PC-9 (cell line): ENCODE data around the gene SMG6.

Source experiments
- EZH2 ChIP-seq: fragments of 200-600 bp; sonication (generic); IDR thresholded peaks from 2 replicates; pipeline ENCODE4 v1.8.0; 2017; ENCODE audit warnings: antibody characterized with exemption, low read depth
- TF ChIP-seq, protein P1 (sequence below): fragments of 200-600 bp; sonication (generic); conservative IDR thresholded peaks from 2 replicates; pipeline ENCODE4 v1.6.1; 2017; ENCODE audit warnings: mixed run types, antibody characterized with exemption, mild to moderate bottlenecking, moderate library complexity

DNA sequence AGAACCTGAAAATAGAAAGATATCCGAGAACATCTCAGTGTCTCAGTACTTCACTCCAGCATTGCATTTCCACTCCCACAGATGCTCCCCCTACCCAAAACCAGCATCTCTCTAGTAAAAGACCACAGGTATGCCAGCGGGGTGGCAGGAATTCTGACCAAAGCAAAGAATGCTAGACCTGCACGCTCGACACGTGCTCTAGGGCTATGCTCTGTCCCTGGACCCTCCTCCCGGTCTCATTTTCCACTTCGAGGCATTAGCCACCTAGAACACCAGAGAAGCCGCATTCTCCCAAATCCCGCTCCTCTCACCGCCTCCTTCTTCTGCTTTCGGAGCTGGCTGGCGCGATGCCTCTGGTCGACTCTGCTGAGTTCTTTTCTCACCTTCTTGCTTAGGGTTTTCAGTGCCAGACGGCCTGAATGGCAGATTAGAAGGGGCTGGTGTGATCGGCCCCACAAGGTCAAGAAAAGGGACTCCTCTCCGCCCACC, 32.2 kb upstream of the SMG6 start:
- TF ChIP-seq, protein P1, sequence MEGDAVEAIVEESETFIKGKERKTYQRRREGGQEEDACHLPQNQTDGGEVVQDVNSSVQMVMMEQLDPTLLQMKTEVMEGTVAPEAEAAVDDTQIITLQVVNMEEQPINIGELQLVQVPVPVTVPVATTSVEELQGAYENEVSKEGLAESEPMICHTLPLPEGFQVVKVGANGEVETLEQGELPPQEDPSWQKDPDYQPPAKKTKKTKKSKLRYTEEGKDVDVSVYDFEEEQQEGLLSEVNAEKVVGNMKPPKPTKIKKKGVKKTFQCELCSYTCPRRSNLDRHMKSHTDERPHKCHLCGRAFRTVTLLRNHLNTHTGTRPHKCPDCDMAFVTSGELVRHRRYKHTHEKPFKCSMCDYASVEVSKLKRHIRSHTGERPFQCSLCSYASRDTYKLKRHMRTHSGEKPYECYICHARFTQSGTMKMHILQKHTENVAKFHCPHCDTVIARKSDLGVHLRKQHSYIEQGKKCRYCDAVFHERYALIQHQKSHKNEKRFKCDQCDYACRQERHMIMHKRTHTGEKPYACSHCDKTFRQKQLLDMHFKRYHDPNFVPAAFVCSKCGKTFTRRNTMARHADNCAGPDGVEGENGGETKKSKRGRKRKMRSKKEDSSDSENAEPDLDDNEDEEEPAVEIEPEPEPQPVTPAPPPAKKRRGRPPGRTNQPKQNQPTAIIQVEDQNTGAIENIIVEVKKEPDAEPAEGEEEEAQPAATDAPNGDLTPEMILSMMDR: no peak
- TF ChIP-seq EZH2: no peak
